OCI-LY3 (cell line): ENCODE data around the gene ZNF740.

Experiments used
- H2AFZ ChIP-seq: fragments of 200-600, 300-600 bp; shearing (Covaris generic); 2 replicates; pipeline ENCODE4 v1.6.0; 2014; ENCODE audit warnings: antibody characterized with exemption, low read depth, low read length
- H3K27ac ChIP-seq: fragments of 200-600, 300-600 bp; sonication (generic); 2 replicates; pipeline ENCODE4 v1.5.1; 2014; ENCODE audit warnings: mild to moderate bottlenecking, low read length, moderate library complexity, mixed read lengths
- H3K27me3 ChIP-seq: fragments of 200-600, 300-600 bp; sonication (generic); 2 replicates; pipeline ENCODE4 v1.6.1; 2014; ENCODE audit warnings: low read depth, low read length, mixed read lengths
- H3K36me3 ChIP-seq: fragments of 200-600, 300-600 bp; sonication (generic); replicated peaks from 2 replicates; pipeline ENCODE3; 2014; ENCODE audit warnings: low read depth, low read length, mixed read lengths
- H3K4me1 ChIP-seq: fragments of 300-600, 200-600 bp; sonication (generic); 2 replicates; pipeline ENCODE4 v1.6.1; 2014; ENCODE audit warnings: low read length, mixed read lengths
- H3K4me2 ChIP-seq: fragments of 200-600, 300-600 bp; sonication (generic); 2 replicates; pipeline ENCODE4 v1.6.1; 2014; ENCODE audit warnings: low read length, mixed read lengths
- H3K4me3 ChIP-seq: fragments of 300-600, 200-600 bp; sonication (generic); 2 replicates; pipeline ENCODE4 v1.5.1; 2014; ENCODE audit warnings: antibody characterized with exemption, mild to moderate bottlenecking, low read length, moderate library complexity
- H3K79me2 ChIP-seq: fragments of 300-600, 200-600 bp; shearing (Covaris generic); 2 replicates; pipeline ENCODE4 v1.6.1; 2014; ENCODE audit warnings: mild to moderate bottlenecking, low read length, mixed read lengths
- H3K9ac ChIP-seq: fragments of 300-600, 200-600 bp; shearing (Covaris generic); 2 replicates; pipeline ENCODE4 v1.6.0; 2014; ENCODE audit warnings: mild to moderate bottlenecking, low read length, moderate library complexity
- H3K9me3 ChIP-seq: fragments of 200-600, 300-600 bp; shearing (Covaris generic); 2 replicates; pipeline ENCODE4 v1.6.1; 2014; ENCODE audit warnings: low read length, mixed read lengths; ENCODE audit not compliant: insufficient read depth
- H4K20me1 ChIP-seq: fragments of 200-600, 300-600 bp; sonication (generic); 2 replicates; pipeline ENCODE4 v1.6.1; 2016; ENCODE audit warnings: low read length, mixed read lengths; ENCODE audit not compliant: insufficient read depth
- CTCF ChIP-seq: fragments of 200-600, 300-600 bp; sonication (generic); IDR thresholded peaks from 2 replicates; pipeline ENCODE4 v1.5.1; 2014; ENCODE audit warnings: antibody characterized with exemption, low read length, low read depth
- EZH2phosphoT487 ChIP-seq: fragments of 200-600 bp; shearing (Covaris generic); IDR thresholded peaks from 2 replicates; pipeline ENCODE4 v1.6.1; 2018; ENCODE audit warnings: antibody characterized with exemption, mixed run types, low read depth

ZNF740 gene

DNA sequence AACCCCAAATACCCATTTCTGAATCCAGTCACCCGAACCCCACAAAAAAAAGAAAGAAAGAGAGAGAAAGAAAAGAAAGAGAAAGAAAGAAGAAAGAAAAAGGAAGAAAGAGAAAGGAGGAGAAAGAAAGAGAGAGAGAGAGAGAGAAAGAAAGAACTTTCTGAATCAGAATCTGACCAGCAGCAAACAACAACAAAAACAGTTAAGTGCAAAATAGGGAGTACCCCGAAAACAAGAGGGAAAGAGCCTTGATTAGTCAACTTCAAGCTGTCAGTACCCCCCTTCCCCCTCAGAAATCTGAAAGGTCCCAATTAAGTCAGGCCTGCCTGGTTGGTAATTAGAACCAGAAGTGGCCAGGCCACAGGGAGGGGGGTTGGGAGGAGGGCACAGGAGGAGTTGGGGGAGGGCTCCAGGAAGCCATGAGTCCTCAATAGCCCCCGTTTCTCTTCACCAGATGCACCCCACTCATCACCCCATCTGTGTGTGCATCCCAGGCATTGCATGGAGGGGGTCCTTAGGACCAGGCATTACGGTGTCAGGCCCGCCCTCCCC lies 41.7 kb downstream of the ZNF740 start:
- Histone ChIP-seq H3K27me3 (peaks cover 9% of the 10 kb centered on the region), H3K79me2 (no peaks in the 10 kb centered on the region), H3K9ac (peak overlapping the region; percentile 93), H2AFZ (no peak overlapping the region), H3K4me1 (peaks cover 11% of the 10 kb centered on the region), H3K27ac (no peak overlapping the region), H3K4me2 (peak overlapping the region; percentile 97), H3K9me3 (no peaks in the 10 kb centered on the region), H3K36me3 (no peaks in the 10 kb centered on the region), H4K20me1 (no peaks in the 10 kb centered on the region), H3K4me3 (peak overlapping the region; percentile 93)
- TF ChIP-seq CTCF: no peak
- no peak for TF ChIP-seq EZH2phosphoT487

DNA sequence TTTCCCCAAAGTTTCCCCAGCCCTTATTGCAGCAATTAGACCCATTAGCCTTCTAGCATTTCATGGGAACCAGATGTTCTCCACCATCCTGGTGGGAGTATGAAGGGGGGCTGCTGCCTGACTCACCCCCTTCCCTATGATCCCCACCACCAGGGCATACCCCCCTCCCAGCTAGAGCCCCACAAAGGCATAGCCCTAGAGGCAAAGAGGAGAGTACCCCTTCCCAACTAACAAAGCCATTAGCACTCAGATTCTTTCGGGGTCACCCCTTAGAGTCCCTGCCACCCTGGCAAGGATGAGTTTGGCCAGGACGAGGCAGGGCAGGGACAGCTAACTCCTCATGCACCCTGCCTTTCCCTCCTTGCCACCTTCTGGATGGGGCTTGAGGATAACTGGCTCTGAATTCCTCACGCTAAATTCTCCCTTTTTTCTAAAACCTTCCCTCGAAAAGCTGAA lies 42.3 kb downstream of the ZNF740 start:
- no peak overlapping the region for H3K4me2 ChIP-seq
- H3K27me3 ChIP-seq: peaks cover 9% of the 10 kb centered on the region
- peaks cover 11% of the 10 kb centered on the region for H3K4me1 ChIP-seq
- no peak overlapping the region for H2AFZ ChIP-seq
- H3K9me3 ChIP-seq: no peaks in the 10 kb centered on the region
- H4K20me1 ChIP-seq: no peaks in the 10 kb centered on the region
- H3K27ac ChIP-seq: no peak overlapping the region
- TF ChIP-seq EZH2phosphoT487 (no peak), CTCF (no peak)
- no peak overlapping the region for H3K9ac ChIP-seq
- no peaks in the 10 kb centered on the region for H3K36me3 ChIP-seq
- no peak overlapping the region for H3K4me3 ChIP-seq
- H3K79me2 ChIP-seq: no peaks in the 10 kb centered on the region

DNA sequence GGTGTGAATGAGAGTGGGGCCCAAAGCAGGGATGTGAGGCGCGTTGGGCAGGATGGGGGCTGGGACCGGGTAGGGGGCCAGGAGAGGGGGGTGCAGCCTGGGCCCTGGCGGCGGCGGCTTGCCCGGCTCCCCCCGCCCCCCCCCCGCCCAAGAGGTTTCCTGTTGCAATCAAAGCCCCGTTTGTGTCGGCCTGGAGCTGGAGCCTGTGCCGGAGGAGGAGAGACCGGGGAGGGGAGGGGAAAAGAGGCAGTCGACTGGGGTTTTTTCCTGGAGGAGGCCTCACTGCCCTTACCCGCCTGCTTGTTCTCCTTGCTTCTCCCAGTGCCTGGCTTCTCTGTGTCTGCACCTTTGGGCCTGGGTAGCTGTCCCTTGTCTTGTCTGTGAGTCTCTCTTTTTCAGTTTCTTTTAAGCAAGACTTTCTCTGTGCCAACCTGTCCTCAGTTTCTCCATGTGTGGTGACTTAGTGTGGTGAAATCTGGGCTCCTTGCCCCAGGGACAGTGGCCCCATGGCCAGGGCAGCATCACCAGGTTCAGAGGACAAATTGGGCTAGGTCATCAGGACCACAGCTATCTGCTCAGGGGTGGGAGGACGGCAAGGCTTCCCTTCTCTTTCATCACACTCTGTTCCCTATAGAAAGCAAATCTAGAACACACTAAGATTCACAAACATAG lies 43.0 kb downstream of the ZNF740 start:
- no peak overlapping the region for H3K27ac ChIP-seq
- TF ChIP-seq CTCF (no peak), EZH2phosphoT487 (no peak)
- H3K4me2 ChIP-seq: no peak overlapping the region
- H3K79me2 ChIP-seq: no peaks in the 10 kb centered on the region
- H3K27me3 ChIP-seq: peaks cover 9% of the 10 kb centered on the region
- no peaks in the 10 kb centered on the region for H3K36me3 ChIP-seq
- no peak overlapping the region for H3K9ac ChIP-seq
- H3K4me1 ChIP-seq: peaks cover 11% of the 10 kb centered on the region
- H4K20me1 ChIP-seq: no peaks in the 10 kb centered on the region
- H2AFZ ChIP-seq: no peak overlapping the region
- no peak overlapping the region for H3K4me3 ChIP-seq
- no peaks in the 10 kb centered on the region for H3K9me3 ChIP-seq

- Histone ChIP-seq H3K4me1 (peaks cover 11% of the 10 kb centered on the region), H3K79me2 (no peaks in the 10 kb centered on the region), H3K36me3 (no peaks in the 10 kb centered on the region), H3K4me3 (no peak overlapping the region), H3K9me3 (no peaks in the 10 kb centered on the region), H3K9ac (no peak overlapping the region), H3K4me2 (no peak overlapping the region), H2AFZ (no peak overlapping the region), H3K27ac (no peak overlapping the region), H4K20me1 (no peaks in the 10 kb centered on the region), H3K27me3 (peaks cover 7% of the 10 kb centered on the region)
- TF ChIP-seq CTCF: no peak
- no peak for TF ChIP-seq EZH2phosphoT487
Observed at GRCh38 chr12:53224061-53224896, 43.8 kb downstream of the ZNF740 start.
